ENCODE measurements around the gene INPP4B.
"Not testable (repeated sequence)": the region's sequence is repeated elsewhere in the genome, so short reads cannot be mapped to it uniquely, and the experiment has no call there.

DNA sequence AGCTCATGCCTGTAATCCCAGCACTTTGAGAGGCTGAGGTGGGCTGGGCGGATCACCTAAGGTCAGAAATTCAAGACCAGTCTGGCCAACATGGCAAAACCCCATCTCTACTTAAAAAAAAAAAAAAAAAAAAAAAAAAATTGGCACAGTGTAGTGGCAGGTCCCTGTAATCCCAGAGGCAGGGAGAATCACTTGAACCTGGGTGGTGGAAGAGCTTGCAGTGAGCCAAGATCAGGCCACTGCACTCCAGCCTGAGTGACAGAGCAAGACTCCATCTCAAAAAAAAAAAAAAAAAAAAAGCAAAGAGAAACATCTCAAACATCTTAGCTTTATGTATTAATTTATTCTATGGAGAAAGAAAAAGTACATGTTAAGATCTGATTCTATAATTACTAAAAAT is 201.5 kb downstream of the INPP4B start:
- TF ChIP-seq, protein P1, sequence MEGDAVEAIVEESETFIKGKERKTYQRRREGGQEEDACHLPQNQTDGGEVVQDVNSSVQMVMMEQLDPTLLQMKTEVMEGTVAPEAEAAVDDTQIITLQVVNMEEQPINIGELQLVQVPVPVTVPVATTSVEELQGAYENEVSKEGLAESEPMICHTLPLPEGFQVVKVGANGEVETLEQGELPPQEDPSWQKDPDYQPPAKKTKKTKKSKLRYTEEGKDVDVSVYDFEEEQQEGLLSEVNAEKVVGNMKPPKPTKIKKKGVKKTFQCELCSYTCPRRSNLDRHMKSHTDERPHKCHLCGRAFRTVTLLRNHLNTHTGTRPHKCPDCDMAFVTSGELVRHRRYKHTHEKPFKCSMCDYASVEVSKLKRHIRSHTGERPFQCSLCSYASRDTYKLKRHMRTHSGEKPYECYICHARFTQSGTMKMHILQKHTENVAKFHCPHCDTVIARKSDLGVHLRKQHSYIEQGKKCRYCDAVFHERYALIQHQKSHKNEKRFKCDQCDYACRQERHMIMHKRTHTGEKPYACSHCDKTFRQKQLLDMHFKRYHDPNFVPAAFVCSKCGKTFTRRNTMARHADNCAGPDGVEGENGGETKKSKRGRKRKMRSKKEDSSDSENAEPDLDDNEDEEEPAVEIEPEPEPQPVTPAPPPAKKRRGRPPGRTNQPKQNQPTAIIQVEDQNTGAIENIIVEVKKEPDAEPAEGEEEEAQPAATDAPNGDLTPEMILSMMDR (IDR thresholded peaks at IDR 0.05), result not testable (repeated sequence)
- not testable (repeated sequence) for TF ChIP-seq EZH2 (IDR thresholded peaks at IDR 0.05; ENCODE audit: borderline replicate concordance, insufficient read depth, low read depth, low read length, poor library complexity, severe bottlenecking)

All from B cell (primary cell).